ENCODE data around the gene STARD13. TPM values are rescaled to one million over a fixed set of nuclear protein-coding genes. Genes with fewer than 3 reads are reported as not detected.

STARD13 gene
- total RNA-seq, 1 experiment from 2014 or later: 4.1 TPM

DNA sequence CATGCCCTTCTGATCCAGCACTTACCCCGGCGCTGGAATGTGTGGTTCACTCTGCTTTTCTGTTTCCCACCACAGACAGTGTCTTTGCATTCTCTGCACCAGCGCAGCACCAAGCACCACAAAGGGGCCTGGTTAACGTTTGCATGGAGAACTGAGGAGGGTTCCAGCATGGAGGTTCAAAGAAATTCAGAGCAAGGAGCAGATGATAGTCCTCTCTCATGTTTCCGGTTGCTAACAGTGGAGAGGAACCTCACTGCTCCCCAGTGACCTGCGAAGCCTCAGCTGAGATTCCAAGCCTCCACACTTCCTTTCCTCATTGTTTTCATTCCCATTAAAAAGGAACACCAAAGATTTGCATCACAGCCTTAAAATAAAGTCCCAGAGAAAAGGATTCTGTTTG is 99.7 kb downstream of the STARD13 start (continued):
- TF ChIP-seq, protein P1, sequence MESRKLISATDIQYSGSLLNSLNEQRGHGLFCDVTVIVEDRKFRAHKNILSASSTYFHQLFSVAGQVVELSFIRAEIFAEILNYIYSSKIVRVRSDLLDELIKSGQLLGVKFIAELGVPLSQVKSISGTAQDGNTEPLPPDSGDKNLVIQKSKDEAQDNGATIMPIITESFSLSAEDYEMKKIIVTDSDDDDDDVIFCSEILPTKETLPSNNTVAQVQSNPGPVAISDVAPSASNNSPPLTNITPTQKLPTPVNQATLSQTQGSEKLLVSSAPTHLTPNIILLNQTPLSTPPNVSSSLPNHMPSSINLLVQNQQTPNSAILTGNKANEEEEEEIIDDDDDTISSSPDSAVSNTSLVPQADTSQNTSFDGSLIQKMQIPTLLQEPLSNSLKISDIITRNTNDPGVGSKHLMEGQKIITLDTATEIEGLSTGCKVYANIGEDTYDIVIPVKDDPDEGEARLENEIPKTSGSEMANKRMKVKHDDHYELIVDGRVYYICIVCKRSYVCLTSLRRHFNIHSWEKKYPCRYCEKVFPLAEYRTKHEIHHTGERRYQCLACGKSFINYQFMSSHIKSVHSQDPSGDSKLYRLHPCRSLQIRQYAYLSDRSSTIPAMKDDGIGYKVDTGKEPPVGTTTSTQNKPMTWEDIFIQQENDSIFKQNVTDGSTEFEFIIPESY (IDR thresholded peaks at IDR 0.05; ENCODE audit: extremely low read depth, insufficient replicate concordance, low read length): no peak
- TF ChIP-seq EZH2phosphoT487 (IDR thresholded peaks at IDR 0.05; ENCODE audit: borderline replicate concordance): no peak
- TF ChIP-seq POLR2AphosphoS5 (IDR thresholded peaks at IDR 0.05; ENCODE audit: low read depth, low read length): no peak
- TF ChIP-seq, protein P2, sequence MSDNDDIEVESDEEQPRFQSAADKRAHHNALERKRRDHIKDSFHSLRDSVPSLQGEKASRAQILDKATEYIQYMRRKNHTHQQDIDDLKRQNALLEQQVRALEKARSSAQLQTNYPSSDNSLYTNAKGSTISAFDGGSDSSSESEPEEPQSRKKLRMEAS (IDR thresholded peaks at IDR 0.05): no peak
- no peak for TF ChIP-seq CTCF (IDR thresholded peaks at IDR 0.05 in 2 of 3, conservative IDR thresholded peaks at IDR 0.05 in 1 of 3; ENCODE audit: borderline replicate concordance in 1 of 3, insufficient read depth in 1 of 3, low read depth in 2 of 3, low read length in 2 of 3)
- no peak for TF ChIP-seq FOSL1 (IDR thresholded peaks at IDR 0.05; ENCODE audit: low read depth)
- TF ChIP-seq SIN3A (IDR thresholded peaks at IDR 0.05; ENCODE audit: low read depth): no peak

- Histone ChIP-seq H3K9ac (ENCODE audit: low read length) (no peak overlapping the region), H3K4me3 (replicated peaks in 1 of 2; ENCODE audit: low read depth in 1 of 2, low read length in 2 of 2) (no peak overlapping the region), H3K4me1 (ENCODE audit: control insufficient read depth in 1 of 2, insufficient read depth in 2 of 2, low read length in 2 of 2) (peaks cover 4 to 17% of the 10 kb centered on the region in 2 experiments; a peak in 2 of 4 replicates), H3K9me3 (ENCODE audit: control insufficient read depth in 1 of 2, insufficient read depth in 1 of 2, low read depth in 1 of 2, low read length in 2 of 2) (no peaks in the 10 kb centered on the region), H2AFZ (ENCODE audit: low read depth, low read length, poor library complexity, severe bottlenecking) (no peak overlapping the region), H3K9me2 (ENCODE audit: insufficient read depth) (no peaks in the 10 kb centered on the region), H4K20me1 (ENCODE audit: insufficient read depth) (no peaks in the 10 kb centered on the region), H3K79me2 (ENCODE audit: insufficient read depth, low read length) (no peaks in the 10 kb centered on the region), H3K4me2 (ENCODE audit: low read length) (no peak overlapping the region), H3K27ac (ENCODE audit: low read depth, low read length) (no peak overlapping the region), H3K36me3 (ENCODE audit: control insufficient read depth in 1 of 2, insufficient read depth in 2 of 2, low read length in 2 of 2) (no peaks in the 10 kb centered on the region), H3K27me3 (ENCODE audit: insufficient read depth, low read length) (no peaks in the 10 kb centered on the region)
- no peak for DNase-seq (ENCODE audit: low read depth, low spot score)
- CTCF ChIA-PET: no interaction called here
- TF ChIP-seq SP1 (IDR thresholded peaks at IDR 0.05; ENCODE audit: low read depth) (no peak), EZH2phosphoT487 (IDR thresholded peaks at IDR 0.05; ENCODE audit: borderline replicate concordance) (no peak), ZFX (IDR thresholded peaks at IDR 0.05) (no peak)
- TF ChIP-seq, protein P3, sequence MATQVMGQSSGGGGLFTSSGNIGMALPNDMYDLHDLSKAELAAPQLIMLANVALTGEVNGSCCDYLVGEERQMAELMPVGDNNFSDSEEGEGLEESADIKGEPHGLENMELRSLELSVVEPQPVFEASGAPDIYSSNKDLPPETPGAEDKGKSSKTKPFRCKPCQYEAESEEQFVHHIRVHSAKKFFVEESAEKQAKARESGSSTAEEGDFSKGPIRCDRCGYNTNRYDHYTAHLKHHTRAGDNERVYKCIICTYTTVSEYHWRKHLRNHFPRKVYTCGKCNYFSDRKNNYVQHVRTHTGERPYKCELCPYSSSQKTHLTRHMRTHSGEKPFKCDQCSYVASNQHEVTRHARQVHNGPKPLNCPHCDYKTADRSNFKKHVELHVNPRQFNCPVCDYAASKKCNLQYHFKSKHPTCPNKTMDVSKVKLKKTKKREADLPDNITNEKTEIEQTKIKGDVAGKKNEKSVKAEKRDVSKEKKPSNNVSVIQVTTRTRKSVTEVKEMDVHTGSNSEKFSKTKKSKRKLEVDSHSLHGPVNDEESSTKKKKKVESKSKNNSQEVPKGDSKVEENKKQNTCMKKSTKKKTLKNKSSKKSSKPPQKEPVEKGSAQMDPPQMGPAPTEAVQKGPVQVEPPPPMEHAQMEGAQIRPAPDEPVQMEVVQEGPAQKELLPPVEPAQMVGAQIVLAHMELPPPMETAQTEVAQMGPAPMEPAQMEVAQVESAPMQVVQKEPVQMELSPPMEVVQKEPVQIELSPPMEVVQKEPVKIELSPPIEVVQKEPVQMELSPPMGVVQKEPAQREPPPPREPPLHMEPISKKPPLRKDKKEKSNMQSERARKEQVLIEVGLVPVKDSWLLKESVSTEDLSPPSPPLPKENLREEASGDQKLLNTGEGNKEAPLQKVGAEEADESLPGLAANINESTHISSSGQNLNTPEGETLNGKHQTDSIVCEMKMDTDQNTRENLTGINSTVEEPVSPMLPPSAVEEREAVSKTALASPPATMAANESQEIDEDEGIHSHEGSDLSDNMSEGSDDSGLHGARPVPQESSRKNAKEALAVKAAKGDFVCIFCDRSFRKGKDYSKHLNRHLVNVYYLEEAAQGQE (IDR thresholded peaks at IDR 0.05; ENCODE audit: low read depth): no peak
- no peak for ATAC-seq
- BruUV-seq (replicated peaks): no TSS peak
- intact Hi-C loops (cut with micrococcal nuclease): no loop called here
- RAD21 ChIA-PET (ENCODE audit: low non-redundant PET in 1 of 2, low total read pairs in 2 of 2, uncharacterized antibody in 2 of 2, unreplicated experiment in 2 of 2): no interaction called here
- POLR2A ChIA-PET: no interaction called here
These were observed 101.0 kb downstream of the STARD13 start for GRCh38 chr13:33184530-33184929.
